ENCODE measurements around the gene RAB12.
"Not testable (repeated sequence)": the region's sequence is repeated elsewhere in the genome, so short reads cannot be mapped to it uniquely, and the experiment has no call there.

The RAB12 gene

DNA sequence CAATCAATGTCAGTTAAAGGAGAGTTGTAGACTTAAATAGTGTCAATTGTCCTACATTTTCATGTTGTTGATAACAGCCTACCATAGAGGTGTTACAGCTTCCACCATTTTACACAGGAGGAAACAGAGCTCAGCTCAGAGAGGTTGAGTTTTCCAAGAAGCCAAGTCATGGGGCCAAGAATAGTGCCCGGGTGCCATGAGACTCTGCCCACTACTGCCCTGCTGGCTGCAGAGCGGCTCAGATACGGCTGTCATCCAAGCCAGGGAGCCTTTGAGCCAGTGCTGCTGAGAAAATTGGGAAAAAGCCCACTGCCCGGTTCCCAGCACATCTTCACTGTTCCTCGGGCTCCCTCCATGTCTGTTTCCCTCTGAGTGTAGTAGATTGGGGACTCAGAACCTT, 22.0 kb downstream of the RAB12 start:
- H3K4me3 ChIP-seq (ENCODE audit: low read length), result no peak overlapping the region
- TF ChIP-seq, protein P1, sequence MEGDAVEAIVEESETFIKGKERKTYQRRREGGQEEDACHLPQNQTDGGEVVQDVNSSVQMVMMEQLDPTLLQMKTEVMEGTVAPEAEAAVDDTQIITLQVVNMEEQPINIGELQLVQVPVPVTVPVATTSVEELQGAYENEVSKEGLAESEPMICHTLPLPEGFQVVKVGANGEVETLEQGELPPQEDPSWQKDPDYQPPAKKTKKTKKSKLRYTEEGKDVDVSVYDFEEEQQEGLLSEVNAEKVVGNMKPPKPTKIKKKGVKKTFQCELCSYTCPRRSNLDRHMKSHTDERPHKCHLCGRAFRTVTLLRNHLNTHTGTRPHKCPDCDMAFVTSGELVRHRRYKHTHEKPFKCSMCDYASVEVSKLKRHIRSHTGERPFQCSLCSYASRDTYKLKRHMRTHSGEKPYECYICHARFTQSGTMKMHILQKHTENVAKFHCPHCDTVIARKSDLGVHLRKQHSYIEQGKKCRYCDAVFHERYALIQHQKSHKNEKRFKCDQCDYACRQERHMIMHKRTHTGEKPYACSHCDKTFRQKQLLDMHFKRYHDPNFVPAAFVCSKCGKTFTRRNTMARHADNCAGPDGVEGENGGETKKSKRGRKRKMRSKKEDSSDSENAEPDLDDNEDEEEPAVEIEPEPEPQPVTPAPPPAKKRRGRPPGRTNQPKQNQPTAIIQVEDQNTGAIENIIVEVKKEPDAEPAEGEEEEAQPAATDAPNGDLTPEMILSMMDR (conservative IDR thresholded peaks at IDR 0.05; ENCODE audit: low read depth, low read length), result no peak
- no peak for DNase-seq (ENCODE audit: low read depth)

DNA sequence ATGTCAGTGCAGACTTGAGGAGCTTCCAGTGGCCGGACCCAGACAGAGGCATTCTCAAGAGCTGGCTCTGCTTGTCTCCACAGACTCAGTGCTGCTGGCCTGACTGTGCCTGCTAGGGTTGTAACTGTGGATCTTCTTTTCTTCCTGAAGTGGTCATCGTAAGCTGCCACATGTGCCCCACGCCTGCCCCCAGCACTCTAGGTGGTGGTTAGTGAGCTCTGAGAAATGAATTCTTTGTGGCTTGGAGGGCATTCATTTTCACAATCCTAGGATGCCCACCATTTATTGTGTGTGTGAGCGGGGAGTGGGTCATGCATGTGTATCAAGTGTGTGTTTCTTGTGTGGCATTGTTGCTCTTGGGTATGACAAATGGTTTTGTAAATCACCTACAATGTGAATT, 23.1 kb downstream of the RAB12 start:
- no peak for DNase-seq (ENCODE audit: low read depth)
- no peak overlapping the region for H3K4me3 ChIP-seq (ENCODE audit: low read length)
- TF ChIP-seq, protein P1 (conservative IDR thresholded peaks at IDR 0.05; ENCODE audit: low read depth, low read length), result no peak

DNA sequence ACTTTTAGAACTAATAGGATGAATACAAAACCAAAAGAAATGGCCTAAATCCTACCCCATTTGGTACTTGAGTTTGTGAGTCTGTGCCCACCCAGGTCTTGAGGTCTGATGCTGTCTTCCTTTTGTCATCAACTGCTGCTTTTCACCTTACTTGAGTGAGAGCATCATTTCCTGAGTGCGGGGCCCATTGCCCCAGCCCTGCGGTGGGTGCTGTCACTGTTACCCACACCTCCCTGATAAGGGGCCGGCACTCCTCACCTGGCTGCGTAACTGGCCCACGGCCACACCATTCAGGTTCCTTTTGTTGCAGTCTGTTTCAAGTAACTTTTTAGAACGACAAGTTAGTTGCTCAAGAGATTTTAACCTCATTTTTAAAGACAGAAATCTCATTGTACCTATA, 25.3 kb downstream of the RAB12 start:
- no peak overlapping the region for H3K4me3 ChIP-seq (ENCODE audit: low read length)
- DNase-seq (ENCODE audit: low read depth), result no peak
- TF ChIP-seq, protein P1 (conservative IDR thresholded peaks at IDR 0.05; ENCODE audit: low read depth, low read length), result no peak

DNA sequence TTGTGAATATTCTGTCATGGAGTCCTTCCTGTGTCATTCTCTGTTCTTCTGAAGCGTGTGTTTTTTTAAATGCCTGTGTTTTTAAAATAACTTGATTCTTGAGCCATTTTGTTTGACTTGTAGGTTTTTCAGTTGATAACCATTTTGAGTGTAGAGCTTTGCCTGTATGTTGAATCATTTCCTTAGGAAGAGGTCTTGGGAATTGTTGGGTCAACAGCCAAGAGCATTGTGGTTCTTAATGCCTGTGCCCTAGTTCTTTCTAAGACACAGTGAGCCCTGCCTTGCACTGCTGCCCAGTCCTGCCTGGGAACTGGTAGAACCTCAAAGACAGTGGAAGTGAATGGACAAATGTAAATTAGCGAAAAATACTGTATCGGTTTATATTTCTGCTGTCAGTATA, 25.9 kb downstream of the RAB12 start:
- TF ChIP-seq, protein P1 (conservative IDR thresholded peaks at IDR 0.05; ENCODE audit: low read depth, low read length), result no peak
- no peak for DNase-seq (ENCODE audit: low read depth)
- no peak overlapping the region for H3K4me3 ChIP-seq (ENCODE audit: low read length)

DNA sequence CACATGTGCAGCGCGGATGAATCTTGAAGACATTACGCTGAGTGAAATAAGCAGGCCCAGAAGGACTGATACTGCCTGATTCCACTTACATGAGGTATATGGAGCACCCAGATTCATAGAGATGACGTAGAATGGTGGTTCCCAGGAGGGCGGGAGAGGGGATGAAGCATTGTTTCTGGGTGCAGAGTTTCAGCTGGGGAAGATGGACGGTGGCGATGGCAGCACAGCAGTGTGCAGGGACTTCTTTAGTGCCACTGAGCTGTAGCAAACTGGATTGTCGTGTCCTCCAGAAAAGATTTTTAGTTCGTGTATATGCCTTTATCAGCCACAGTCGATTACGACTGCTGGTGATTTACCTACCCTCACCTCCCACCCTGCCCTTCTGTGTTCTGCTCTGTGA, 30.5 kb downstream of the RAB12 start:
- H3K4me3 ChIP-seq (ENCODE audit: low read length), result no peak overlapping the region
- DNase-seq (ENCODE audit: low read depth), result no peak
- TF ChIP-seq, protein P1 (conservative IDR thresholded peaks at IDR 0.05; ENCODE audit: low read depth, low read length), result no peak

DNA sequence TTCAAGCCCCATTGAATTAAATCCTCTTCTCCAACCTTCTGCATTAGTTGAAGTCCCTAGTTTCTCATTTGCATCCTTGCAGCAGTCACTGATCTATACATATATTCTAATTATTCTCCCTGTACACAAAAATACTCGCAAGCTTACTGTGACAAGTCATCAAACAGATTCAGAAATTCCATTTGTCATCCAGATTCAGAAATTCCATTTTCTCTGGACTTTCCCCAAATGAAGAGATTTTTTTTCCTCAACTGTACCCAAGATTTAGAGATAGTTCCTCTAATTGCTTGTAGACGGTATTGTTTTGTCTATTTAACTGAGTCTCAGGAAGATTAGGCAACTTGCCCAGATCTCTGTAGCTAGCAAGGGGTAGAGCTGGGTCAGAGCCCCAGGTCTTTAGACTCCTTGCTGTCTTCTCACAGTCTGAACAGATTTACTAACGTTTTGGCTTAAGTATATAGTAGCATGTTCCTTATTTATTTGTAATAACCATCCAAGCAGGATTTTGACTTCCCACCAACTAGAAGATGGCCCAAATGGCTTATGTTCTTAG, 34.2 kb downstream of the RAB12 start:
- peak; percentile 63 for DNase-seq (ENCODE audit: low read depth)
- no peak overlapping the region for H3K4me3 ChIP-seq (ENCODE audit: low read length)
- TF ChIP-seq, protein P1 (conservative IDR thresholded peaks at IDR 0.05; ENCODE audit: low read depth, low read length), result no peak

DNA sequence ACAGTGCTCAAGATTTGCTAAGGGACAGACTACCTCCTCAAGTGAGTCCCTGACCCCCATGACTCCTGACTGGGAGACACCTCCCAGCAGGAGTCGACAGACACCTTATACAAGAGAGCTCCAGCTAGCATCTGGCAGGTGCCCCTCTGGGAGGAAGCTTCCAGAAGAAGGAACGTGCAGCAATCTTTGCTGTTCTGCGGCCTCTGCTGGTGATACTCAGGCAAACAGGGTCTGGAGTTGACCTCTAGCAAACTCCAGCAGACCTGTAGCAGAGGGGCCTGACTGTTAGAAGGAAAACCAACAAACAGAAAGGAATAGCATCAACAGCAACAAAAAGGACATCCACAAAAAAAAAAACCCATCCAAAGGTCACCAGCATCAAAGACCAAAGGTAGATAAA, 38.1 kb downstream of the RAB12 start:
- not testable (repeated sequence) for H3K4me3 ChIP-seq (ENCODE audit: low read length); DNase-seq (ENCODE audit: low read depth)

DNA sequence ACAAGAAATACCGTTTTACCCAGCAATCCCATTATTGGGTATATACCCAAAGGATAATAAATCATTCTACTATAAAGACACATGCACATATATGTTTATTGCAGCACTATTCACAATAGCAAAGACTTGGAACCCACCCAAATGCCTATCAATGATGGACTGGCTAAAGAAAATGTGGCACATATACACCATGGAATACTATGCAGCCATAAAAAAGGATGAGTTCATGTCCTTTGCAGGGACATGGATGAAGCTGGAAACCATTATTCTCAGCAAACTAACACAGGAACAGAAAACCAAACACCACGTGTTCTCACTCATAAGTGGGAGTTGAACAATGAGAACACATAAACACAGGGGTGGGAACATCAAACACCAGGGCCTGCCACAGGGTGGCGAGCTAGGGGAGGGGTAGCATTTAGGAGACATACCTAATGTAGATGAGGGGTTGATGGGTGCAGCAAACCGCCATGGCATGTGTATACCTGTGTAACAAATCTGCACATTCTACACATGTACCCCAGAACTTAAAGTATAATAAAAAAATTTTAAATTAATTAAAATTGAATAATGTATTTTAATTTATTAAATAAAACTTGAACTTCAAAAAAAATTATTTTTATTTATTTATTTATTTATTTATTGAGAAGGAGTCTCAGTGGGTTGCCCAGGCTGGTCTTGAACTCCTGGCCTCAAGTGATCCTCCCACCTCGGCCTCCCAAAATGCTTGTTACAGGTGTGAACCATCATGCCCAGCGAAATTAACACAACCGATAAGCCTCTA, 42.4 kb downstream of the RAB12 start:
- not testable (repeated sequence) for H3K4me3 ChIP-seq (ENCODE audit: low read length); DNase-seq (ENCODE audit: low read depth)

Data from retinal pigment epithelial cell (primary cell).